ENCODE data around the gene CAMK4.
"Not testable (repeated sequence)": the region's sequence is repeated elsewhere in the genome, so short reads cannot be mapped to it uniquely, and the experiment has no call there.

The CAMK4 gene

DNA sequence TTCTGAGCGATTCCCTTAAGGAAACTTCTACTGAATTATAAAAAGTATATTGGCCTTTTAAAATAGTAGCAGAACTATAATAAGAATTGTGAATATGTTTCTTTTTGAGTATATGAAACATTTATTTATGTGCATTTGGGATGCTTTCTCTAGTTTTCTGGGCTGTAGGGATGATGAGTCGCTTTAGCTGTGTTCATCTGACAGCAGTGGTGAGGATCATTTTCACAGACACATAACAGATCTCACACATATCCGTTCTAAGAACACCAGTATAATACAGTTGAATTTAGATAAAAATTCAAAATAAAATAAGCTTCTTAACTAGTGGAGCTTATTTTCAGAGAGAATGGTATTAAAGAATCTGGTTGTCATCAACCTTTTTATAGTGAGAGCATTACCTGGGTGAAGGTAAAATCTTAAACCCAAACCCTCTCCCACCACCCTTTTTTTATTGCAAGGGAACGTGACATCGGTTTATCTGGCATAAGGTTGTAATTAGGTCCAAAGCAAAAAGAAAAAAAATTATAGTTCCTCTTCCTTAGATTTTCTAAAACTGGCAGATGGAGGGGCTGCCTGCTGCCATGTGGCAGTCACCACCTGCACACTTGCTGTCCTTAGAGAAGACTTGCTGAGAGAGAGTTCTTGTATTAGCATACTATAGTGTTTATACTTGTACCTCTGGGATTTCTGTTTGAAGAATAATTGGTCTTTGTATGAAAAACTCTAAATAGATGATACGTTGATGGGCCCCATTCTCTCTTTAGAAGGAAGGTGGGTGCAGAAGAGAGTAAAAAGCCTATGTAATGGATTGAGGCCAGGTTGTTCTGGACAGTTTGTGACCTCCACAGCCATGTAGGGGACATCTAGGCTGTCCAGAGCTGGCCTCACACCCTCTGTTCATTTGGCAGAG, 86.8 kb downstream of the CAMK4 start:
- no peak for DNase-seq (ENCODE audit: low spot score)

DNA sequence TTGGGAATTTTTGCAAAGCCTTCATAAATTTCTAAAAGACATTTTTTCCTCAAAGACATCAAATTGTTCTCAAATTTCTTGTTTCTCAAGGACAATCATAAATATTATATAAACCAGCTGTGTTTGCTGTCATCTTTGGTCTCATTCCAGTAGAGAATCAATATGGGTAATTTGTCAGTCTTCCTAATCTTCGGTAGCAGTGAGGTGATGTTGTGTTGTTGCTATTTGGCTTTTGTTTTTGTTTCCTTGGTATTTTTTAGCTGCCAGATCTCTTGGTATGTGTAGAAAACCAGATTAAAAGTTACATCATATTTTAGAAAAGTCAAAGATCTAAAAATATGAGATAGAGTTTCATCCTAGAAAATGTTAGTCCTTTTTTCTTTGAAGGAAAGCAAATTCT, 87.5 kb downstream of the CAMK4 start:
- no peak for DNase-seq (ENCODE audit: low spot score)

DNA sequence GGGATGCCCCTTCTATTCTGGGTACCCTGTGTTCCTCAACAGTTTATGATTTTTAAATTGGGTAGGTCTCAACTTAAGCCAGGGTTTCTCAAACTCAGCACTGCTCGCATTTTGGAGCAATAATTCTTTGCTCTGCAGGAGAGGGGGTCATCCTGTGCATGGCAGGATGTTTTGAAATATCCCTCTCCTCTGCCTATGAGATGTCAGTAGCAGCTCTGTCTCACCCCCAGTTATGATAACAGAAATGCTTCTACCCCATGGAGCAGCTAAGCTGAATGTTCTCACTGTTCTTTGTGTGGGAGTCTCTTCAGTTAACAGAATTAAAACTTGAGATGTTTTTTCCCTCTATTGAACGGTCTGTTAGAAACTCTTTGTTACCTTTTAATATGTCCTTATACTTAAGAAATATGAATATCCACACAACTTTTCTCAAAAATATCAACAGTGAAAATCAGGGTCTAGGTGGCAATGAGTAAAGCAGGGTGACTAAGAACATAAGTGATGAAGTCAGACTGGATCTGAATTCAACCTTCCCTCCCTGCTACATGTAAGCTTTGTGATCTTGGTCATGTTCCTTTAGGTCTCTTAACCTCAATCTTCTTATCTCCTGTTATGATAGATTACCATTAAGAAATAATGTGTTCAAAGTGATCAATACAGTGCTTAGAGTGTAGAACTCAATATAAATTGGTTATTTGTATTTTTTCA, 89.0 kb downstream of the CAMK4 start:
- DNase-seq (ENCODE audit: low spot score) = no peak

DNA sequence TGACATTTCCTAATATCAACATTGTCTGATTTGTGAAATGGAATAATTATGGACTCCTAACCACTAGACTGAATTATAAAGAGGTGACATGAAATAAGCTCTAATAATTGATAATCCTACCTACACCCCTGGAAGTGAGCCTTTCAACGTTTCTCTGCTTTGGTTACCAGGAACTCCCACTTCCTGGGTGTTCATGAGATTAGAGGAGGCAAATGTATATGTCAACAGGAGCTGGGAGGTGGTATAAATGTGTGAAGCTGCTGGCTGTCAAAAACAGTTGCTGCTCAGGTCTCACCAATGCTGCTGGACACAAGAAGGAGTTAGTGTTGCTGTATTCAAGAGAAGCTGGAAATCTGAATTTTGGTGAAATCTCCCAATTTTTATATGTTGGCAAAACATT, 96.8 kb downstream of the CAMK4 start:
- no peak for DNase-seq (ENCODE audit: low spot score)

DNA sequence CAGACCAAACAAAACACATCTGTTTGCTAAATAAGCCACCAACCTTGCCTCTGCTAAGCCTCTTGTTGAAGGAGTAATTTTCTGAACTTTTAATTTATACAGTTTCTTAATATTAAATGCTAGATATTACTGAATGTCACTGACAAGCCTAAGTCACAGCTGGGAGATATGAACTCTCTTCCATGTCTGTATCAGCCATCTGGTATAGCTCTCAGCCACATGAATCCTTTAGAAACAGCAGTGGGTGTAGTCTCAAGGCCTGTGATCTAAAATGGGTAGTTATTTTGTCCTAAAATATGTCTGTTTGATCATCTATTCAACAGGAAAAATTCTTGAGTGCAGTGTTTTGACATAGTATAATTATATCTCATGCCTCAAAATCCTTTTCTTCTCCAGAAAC, 97.2 kb downstream of the CAMK4 start:
- no peak for DNase-seq (ENCODE audit: low spot score)

DNA sequence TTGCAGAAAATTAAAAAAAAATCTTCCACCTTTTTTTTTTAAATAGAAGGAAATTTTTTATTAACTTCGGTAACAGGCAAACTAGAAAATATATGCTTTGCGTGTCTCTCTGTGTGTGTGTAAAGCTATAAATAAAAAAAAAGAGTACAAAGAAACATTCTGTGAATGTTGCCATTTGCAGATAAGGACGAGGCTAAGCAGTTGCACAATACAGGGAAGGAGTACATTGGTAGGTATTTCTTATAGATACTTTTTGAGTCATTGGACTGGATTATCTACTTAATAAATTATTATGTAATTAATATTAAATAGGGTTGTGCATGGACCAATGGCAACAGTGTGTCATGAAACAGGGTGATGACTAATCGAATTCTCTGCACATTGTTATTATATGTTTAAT, 102.4 kb downstream of the CAMK4 start:
- no peak for DNase-seq (ENCODE audit: low spot score)

DNA sequence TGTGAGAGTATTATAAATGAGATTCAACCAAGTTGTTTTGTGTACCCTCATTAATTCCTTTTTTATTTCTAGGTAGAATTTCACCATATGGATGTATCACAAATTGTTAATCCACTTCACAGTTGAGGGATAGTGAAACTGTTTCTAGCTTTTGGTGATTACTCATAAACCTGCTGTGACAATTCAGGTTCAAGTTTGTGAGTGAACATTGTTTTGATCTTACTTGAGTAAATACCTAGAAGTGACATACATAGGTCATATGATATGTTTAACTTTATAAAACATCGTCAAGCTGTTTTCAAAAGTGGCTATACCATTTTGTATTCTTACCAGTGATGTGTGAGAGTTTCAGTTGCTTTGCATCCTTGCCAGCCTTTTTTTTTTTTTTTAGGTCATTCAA, 112.9 kb downstream of the CAMK4 start:
- no peak for DNase-seq (ENCODE audit: low spot score)

DNA sequence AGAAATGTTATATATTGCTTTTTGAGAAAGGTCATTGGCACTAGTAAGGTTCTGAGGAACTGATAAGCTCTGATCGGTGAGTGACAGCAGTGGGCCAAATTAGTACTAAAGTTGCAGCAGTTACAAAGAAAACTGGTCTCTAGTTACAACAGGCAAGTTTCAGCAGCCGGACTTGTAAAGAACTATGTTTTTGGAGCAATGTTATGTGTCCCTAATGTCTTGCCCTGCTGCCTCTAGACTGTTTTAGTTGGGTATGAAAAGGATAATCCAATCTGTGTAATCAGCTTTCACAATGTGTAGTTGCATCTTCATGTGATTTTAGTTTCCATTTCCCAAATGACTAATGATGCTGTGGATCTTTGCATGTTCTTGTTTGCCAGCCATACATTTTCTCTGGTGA, 113.5 kb downstream of the CAMK4 start:
- DNase-seq (ENCODE audit: low spot score) = no peak

DNA sequence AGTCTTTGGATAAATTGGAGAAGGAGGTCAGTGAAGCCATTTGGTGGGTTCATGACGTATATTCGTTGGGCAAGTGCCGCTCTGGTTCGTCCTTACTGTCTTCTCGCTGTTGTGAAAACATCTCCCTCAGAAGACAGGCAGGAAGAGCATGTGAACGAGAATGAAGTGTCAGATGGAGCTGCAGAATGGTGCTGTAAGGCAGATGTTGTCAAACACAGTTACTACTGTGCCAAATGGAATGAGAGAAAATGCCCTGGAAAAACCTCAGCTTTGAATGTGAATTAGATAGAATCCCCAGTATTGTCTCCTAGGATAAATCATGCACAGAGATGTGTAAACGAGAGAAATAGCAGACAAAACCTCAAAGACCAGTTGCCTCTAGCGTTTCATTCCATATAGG, 121.5 kb downstream of the CAMK4 start:
- no peak for DNase-seq (ENCODE audit: low spot score)

DNA sequence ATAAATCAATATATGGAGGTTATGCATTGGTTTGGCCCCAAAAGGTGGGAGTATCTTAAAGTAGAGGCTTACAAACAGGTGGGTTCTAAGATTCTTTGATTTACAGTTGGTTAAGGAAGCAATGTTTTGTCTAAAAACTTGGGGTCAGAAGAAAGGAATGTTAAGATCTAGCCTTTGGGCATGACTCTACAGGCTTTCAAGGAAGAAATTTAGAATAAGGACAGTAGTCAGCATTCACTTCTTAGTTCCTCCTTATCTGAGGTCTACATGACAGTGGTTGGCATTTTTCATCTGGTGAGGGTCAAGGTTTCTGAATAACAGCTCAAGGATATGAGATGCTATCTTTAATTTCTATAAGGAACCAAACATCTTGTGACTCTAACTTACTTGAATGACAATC, 122.8 kb downstream of the CAMK4 start:
- no peak for DNase-seq (ENCODE audit: low spot score)

DNA sequence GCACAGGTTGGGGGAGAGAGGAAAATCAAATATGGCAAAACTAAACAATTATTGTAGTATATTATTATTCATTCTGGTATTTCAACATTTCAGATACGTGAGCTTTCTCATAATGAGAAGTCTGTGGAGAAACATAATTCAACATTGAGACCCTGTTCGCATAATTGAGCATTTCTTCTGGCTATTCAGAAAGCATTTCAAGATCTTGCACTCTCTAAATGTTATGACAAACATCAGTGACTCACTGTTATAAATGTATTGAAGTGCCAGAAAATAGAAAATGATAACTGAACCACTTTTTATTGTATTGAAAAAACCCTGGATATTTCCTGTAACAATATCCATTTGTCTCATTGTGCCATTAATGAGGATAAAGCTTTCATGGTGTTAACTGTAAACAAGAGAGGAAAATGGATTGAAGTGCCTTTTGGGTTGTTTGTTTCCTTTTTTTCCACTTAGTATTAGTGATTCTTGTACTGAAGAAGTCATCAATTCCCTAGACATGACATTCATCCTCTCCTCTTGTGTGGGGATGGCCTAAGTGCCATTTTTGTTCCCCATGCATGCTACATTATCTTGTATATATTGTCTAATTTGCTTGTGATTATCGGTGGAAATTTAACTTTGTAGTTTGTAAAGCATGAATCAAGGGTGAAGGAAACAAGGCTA, 124.6 kb downstream of the CAMK4 start:
- DNase-seq (ENCODE audit: low spot score) = no peak

DNA sequence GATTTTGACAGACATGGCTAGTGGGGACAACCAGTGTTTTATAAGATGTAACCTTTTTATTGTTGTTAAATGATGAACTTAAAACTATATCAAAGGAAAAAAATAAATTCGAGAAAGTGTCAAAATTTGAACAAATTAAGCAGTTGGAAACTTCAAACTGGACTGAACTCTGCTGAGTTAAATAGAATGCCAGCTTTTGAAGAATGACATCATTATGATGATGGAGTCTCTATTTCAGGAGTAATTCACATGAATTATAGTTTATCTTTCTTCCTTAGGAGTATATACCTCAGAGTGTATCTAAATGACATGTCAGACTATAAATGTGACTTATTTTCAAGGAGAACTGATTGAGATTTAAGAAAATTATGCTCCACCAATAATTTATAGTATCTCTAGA, 125.2 kb downstream of the CAMK4 start:
- no peak for DNase-seq (ENCODE audit: low spot score)

DNA sequence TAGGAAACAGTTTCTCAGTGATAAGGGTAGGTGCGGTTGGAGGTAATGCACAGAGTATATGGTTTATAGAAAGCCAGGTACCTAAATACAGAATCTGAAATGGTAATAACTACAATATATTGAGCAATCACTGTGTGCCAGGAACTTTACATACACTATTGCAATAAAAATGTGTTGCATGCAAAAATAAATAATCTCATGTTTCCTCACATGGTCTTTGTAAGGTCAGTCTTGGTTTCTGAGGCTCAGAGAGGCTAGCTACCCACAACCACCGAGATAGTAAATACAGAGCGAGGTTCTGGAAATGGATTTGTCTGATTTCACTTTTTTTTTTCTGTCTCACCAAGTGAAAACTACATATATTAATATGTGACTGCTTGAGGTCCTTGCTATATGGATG, 128.9 kb downstream of the CAMK4 start:
- no peak for DNase-seq (ENCODE audit: low spot score)

DNA sequence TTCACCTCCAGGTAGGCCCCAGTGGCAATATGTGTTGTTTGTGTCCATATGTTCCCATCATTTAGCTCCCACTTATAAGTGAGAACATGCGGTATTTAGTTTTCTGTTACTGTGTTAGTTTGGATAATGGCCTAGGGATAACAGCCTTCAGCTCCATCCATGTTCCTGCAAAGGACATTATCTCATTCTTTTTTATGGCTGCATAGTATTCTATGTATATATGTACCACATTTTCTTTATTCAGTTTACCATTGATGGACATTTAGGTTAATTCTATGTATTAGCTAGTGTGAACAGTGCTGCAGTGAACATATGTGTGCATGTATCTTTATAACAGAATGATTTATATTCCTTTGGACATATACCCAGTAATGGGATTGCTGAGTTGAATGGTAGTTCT, 134.5 kb downstream of the CAMK4 start:
- not testable (repeated sequence) for DNase-seq (ENCODE audit: low spot score)

DNA sequence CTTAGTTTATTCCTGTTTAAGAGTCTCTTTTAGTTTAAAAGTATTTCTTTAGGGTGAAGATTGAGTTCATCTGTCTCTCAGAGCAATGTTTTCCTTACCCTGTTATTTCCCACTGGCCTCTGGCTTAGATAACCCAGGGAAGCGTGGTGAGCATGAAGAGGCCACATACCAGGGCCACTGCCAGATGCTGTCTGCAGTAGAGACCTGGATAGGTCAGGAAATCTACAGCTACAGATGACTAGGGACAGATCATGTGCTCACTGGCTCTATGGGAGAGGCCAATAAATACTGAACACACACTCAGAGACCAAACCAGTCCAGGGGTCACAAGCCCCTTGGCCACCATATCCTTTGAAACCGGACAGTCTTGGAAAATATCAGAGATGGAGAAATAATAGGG, 136.0 kb downstream of the CAMK4 start:
- DNase-seq (ENCODE audit: low spot score) = no peak

DNA sequence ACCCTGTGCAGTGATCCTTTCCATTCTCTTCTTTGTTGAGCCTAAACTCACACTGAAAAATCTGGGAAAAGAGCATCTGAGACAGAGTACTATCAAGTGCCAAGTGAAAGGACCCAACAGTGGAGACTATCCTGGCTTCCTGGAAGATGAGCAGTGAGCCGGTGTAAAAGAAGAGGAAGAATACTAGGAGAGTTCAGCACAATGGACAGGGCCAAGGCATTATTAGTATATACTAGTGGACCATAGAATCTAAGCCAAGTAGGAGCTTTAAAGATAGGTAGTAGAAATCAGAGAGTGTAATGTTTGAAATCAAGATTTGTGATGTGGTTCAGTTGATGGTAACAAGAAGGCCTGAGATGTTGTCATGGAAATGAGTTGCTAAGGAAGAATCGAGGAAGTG, 140.8 kb downstream of the CAMK4 start:
- DNase-seq (ENCODE audit: low spot score) = no peak

DNA sequence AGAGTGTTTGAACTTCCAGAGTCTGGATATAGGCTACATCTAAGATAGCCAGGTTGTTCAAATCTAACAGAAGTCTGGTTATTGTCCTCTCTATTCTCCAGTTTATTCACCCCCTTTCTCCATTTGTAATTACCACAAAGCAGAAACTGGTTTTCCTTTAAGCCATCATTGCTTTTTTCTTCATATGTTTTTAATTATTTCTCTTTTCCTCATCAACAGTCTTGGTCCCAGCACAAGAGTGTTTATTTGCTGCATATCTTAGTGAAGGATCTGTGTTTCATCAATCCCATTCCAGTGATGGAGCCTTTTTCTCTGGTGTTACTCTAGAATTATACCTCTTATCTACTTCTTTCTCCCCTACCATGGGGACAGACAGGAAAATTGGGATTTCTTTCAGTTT, 142.2 kb downstream of the CAMK4 start:
- no peak for DNase-seq (ENCODE audit: low spot score)

DNA sequence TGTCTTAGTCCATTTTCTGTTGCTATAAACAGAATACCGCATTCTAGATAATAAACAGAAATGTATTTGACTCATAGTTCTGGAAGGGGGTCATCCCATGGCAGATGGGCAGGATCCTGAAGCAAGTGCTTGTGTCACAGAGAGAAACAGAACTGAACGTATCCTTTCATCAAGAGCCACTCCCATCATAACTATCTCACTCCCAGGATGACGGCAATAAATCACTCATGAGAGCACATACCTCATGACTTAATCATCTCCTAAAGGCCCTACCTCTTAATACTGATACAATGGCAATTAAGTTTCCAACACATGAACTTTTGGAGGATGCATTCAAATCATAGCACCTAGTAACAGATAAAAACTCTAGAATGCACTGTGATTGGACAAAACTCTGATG, 142.9 kb downstream of the CAMK4 start:
- DNase-seq (ENCODE audit: low spot score) = no peak

DNA sequence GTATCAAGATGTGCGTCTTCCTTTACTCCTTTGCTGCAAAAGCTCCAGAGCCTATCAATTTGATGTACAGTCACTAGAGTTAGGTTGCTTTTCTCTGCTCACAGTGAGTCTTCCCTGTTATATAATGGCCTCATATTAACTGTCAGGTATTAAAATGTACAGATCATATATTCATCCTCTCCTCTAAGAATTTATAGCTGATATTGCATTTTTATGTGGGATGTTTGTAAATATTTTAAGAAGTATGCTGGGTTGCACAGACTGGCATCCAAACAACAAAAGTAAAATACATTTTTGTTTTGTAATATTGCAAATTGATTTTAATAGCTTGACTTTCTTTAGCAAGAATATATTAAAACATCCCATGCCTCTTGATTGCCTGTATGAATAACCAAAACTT, 148.6 kb downstream of the CAMK4 start:
- no peak for DNase-seq (ENCODE audit: low spot score)

DNA sequence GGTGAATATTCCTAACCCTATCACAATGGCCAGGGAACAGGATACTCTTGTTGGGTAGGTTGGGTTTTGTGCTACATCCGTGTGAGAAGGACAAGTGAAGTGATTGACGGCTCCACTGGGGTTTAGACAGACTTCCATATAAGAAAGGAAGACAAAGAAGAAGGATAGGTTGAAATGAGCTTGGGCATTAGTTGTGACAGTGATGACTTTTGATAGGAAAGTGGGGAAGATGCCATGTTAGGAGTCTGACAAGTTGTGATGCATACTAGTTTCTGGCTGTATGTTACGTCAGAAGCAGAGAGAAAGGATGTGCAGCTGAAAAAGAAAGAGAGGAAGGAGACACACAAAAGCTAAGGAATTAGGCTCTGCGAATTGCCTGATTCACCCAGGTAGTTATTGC, 150.2 kb downstream of the CAMK4 start:
- DNase-seq (ENCODE audit: low spot score) = no peak

DNA sequence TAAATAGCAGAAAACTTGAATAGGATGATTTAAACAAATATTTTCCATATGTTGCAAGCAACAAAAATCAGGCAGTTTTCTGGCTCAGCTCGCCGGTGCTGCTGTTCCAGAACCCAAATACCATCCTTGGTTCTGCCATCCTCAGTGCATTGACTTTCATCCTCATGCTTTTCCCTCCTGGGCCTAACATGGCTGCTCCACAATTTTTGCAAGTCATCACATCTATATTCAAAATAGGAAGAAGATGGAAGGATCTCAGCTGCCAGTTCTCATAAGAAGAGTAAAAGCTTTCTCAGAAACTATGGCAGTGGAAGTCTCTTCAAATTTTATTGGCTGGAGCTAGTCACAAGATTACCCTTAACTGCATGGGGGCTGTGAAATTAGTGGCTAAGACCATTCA, 151.5 kb downstream of the CAMK4 start:
- no peak for DNase-seq (ENCODE audit: low spot score)

DNA sequence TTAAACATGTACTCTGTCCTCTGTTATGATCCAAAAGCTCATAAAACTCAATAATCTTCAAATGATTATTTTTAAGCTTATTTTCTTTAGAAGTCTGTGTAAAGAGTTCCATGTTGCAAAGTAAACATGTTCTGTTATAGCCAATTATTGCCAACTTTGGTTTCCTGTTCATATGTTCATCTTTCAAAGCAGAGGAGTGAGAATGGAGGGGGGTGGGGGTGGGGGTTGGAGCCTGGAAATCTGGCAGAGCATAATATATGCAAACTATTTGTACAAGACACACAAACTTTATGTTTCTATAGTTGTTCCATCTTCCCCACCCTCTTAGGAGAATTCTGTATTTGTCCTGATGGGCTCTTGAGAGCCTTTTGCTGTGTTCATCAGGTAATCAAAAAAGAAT, 153.1 kb downstream of the CAMK4 start:
- DNase-seq (ENCODE audit: low spot score) = no peak

DNA sequence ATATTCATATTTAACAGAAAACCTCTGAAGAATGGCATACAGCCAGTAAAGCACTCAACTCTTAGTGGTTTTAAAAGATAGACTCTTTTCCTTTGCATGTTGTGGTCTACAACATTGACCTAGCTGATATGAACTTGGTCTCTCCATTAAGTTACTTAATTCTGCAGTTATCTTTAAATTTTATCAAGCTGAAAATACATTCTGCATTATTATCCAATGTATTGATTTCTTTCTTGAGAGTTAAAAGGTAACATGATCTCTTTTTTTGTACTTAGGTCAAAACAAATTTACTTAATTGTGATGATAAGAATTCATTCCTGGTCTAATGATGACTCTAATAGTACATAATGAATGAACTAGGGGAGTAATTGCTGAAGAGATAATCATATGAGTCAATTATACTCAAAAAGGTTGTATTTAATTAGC, 155.2 kb downstream of the CAMK4 start:
- no peak for DNase-seq (ENCODE audit: low spot score)

Measured in hematopoietic multipotent progenitor cell treated with erythropoietin and hydrocortisone succinate and interleukin-3 and kit ligand, for 17 days (in vitro differentiated cells).